H1 (cell line): ENCODE measurements around the gene CNFN. TPM values are rescaled to one million over a fixed set of nuclear protein-coding genes. Genes with fewer than 3 reads are reported as not detected.
"Not testable (repeated sequence)": the region's sequence is repeated elsewhere in the genome, so short reads cannot be mapped to it uniquely, and the experiment has no call there.

Experiments
- CTCF ChIA-PET: fragments of 300-600 bp; sonication (Branson Sonifier 250); formaldehyde crosslinking; loops from one replicate; lab custom pipeline; 2021; ENCODE audit not compliant: partially characterized antibody; lab: Charles Lee
- POLR2A ChIA-PET: fragments of 300-600 bp; sonication (Branson Sonifier 250); formaldehyde crosslinking; loops from one replicate; lab custom pipeline; 2021; ENCODE audit warnings: inconsistent platforms; ENCODE audit not compliant: partially characterized antibody; lab: Charles Lee
- DNase-seq, 2 experiments: peaks; one replicate each; pipeline versions ENCODE4 v3.0.0 to v3.0.0-alpha.2; 2010 to 2022; ENCODE audit warnings: low spot score in 2 of 2, low read depth in 1 of 2, mixed read lengths in 1 of 2
- FAIRE-seq: peaks from 2 replicates; lab custom pipeline; 2011; peaks lifted over from hg19 to GRCh38; lab: Jason Lieb, UNC
- H2AFZ ChIP-seq: 2 replicates; pipeline ENCODE4 v1.8.1; 2012; ENCODE audit warnings: low read length, inconsistent platforms
- H2AK5ac ChIP-seq: 2 replicates; pipeline ENCODE4 v1.6.1; 2013; ENCODE audit warnings: low read depth, low read length
- H2BK120ac ChIP-seq: replicated peaks from 2 replicates; pipeline ENCODE3; 2013; ENCODE audit warnings: low read depth, low read length, inconsistent platforms
- H2BK12ac ChIP-seq: 2 replicates; pipeline ENCODE4 v1.6.1; 2013; ENCODE audit warnings: low read depth, low read length
- H2BK15ac ChIP-seq: 2 replicates; pipeline ENCODE4 v1.6.1; 2013; ENCODE audit warnings: low read length
- H2BK20ac ChIP-seq: 2 replicates; pipeline ENCODE4 v1.6.1; 2013; ENCODE audit warnings: low read length
- H2BK5ac ChIP-seq: 2 replicates; pipeline ENCODE4 v1.6.1; 2013; ENCODE audit warnings: low read depth, low read length
- H3K14ac ChIP-seq: 2 replicates; pipeline ENCODE4 v1.6.1; 2013; ENCODE audit warnings: inconsistent platforms; ENCODE audit not compliant: insufficient read length
- H3K18ac ChIP-seq: 2 replicates; pipeline ENCODE4 v1.6.1; 2013; ENCODE audit warnings: low read length; ENCODE audit errors: extremely low read depth
- H3K23ac ChIP-seq: 2 replicates; pipeline ENCODE4 v1.6.1; 2013; ENCODE audit warnings: inconsistent platforms; ENCODE audit not compliant: insufficient read length
- H3K23me2 ChIP-seq: 2 replicates; pipeline ENCODE4 v1.6.1; 2013; ENCODE audit warnings: low read depth, low read length
- H3K27ac ChIP-seq: 2 replicates; pipeline ENCODE4 v1.6.1; 2011; ENCODE audit warnings: low read depth, low read length, inconsistent platforms
- H3K27me3 ChIP-seq, 4 experiments: replicated peaks in 1 of 4; 1 replicate in 1 of 4; 2 replicates in 3 of 4; pipeline versions ENCODE4 v1.6.1 to v1.8.1; 2011 to 2013; ENCODE audit warnings: low read length in 3 of 4, mild to moderate bottlenecking in 3 of 4, inconsistent platforms in 2 of 4, mixed read lengths in 2 of 4, moderate library complexity in 1 of 4; ENCODE audit not compliant: control insufficient read depth in 3 of 4, insufficient read depth in 3 of 4; ENCODE audit errors: extremely low read depth in 1 of 4
- H3K36me3 ChIP-seq, 4 experiments: 2 replicates each; pipeline versions ENCODE4 v1.6.1 to v1.8.1; 2011 to 2013; ENCODE audit warnings: mild to moderate bottlenecking in 4 of 4, low read length in 3 of 4, moderate library complexity in 2 of 4, control low read depth in 1 of 4, inconsistent platforms in 1 of 4; ENCODE audit not compliant: insufficient read depth in 4 of 4, control insufficient read depth in 2 of 4
- H3K4ac ChIP-seq: replicated peaks from 2 replicates; pipeline ENCODE3; 2013; ENCODE audit warnings: low read length, low read depth, mixed read lengths, inconsistent platforms; ENCODE audit not compliant: insufficient read length
- H3K4me1 ChIP-seq, 4 experiments: replicated peaks in 1 of 4; 1 replicate in 1 of 4; 2 replicates in 3 of 4; pipeline versions ENCODE4 v1.6.1 to v1.8.1; 2011 to 2013; ENCODE audit warnings: low read length in 3 of 4, inconsistent platforms in 2 of 4, mixed read lengths in 1 of 4; ENCODE audit not compliant: insufficient read depth in 4 of 4, control insufficient read depth in 3 of 4
- H3K4me2 ChIP-seq, 2 experiments: 2 replicates each; pipeline versions ENCODE4 v1.6.1 to v1.8.1; 2011 to 2013; ENCODE audit warnings: low read depth in 2 of 2, low read length in 2 of 2, control low read depth in 1 of 2, inconsistent platforms in 1 of 2, mild to moderate bottlenecking in 1 of 2; ENCODE audit not compliant: insufficient read depth in 1 of 2
- H3K4me3 ChIP-seq, 4 experiments: fragments of 200-600, 300-600 bp in 1 of 4; sonication (generic), shearing (Covaris generic), sonication (Bioruptor Twin) in 1 of 4; 2 replicates each; pipeline versions ENCODE4 v1.5.1 to v1.8.1; 2011 to 2016; ENCODE audit warnings: low read length in 4 of 4, low read depth in 3 of 4, control low read depth in 2 of 4, inconsistent platforms in 2 of 4, mild to moderate bottlenecking in 2 of 4, mixed read lengths in 1 of 4, moderate library complexity in 1 of 4; ENCODE audit not compliant: insufficient read depth in 2 of 4; ENCODE audit errors: extremely low read depth in 1 of 4
- H3K56ac ChIP-seq: replicated peaks from 2 replicates; pipeline ENCODE3; 2013; ENCODE audit warnings: low read depth, mild to moderate bottlenecking, mixed read lengths, low read length, inconsistent platforms; ENCODE audit not compliant: insufficient read length
- H3K79me1 ChIP-seq: 2 replicates; pipeline ENCODE4 v1.6.1; 2013; ENCODE audit warnings: low read depth, low read length, control low read depth
- H3K79me2 ChIP-seq, 2 experiments: 2 replicates each; pipeline versions ENCODE4 v1.6.1 to v1.8.1; 2012 to 2013; ENCODE audit warnings: low read length in 2 of 2, mild to moderate bottlenecking in 2 of 2, inconsistent platforms in 1 of 2; ENCODE audit not compliant: insufficient read depth in 2 of 2, control insufficient read depth in 1 of 2
- H3K9ac ChIP-seq, 4 experiments: replicated peaks in 1 of 4; 1 replicate in 1 of 4; 2 replicates in 3 of 4; pipeline versions ENCODE4 v1.6.1 to v1.8.1; 2011 to 2013; ENCODE audit warnings: low read depth in 3 of 4, low read length in 3 of 4, control low read depth in 2 of 4, mild to moderate bottlenecking in 2 of 4, moderate library complexity in 2 of 4, inconsistent platforms in 1 of 4; ENCODE audit errors: extremely low read depth in 1 of 4
- H3K9me3 ChIP-seq, 2 experiments: 2 replicates each; pipeline versions ENCODE4 v1.6.1 to v1.8.1; 2012 to 2013; ENCODE audit warnings: mild to moderate bottlenecking in 2 of 2, moderate library complexity in 2 of 2, control low read depth in 1 of 2, inconsistent platforms in 1 of 2, low read depth in 1 of 2, low read length in 1 of 2, mixed read lengths in 1 of 2; ENCODE audit not compliant: insufficient read depth in 2 of 2
- H4K20me1 ChIP-seq, 2 experiments: replicated peaks in 1 of 2; 2 replicates each; pipeline versions ENCODE3 to v1.8.1; 2011 to 2013; ENCODE audit warnings: inconsistent platforms in 2 of 2, low read length in 2 of 2, mild to moderate bottlenecking in 1 of 2; ENCODE audit not compliant: insufficient read depth in 2 of 2, control insufficient read depth in 1 of 2
- H4K5ac ChIP-seq: 2 replicates; pipeline ENCODE4 v1.6.1; 2013; ENCODE audit warnings: low read length, low read depth, mixed read lengths, inconsistent platforms; ENCODE audit not compliant: insufficient read length
- H4K8ac ChIP-seq: 2 replicates; pipeline ENCODE4 v1.8.0; 2013; ENCODE audit warnings: mild to moderate bottlenecking, moderate library complexity, low read length, inconsistent platforms; ENCODE audit not compliant: insufficient read depth; ENCODE audit errors: extremely low read depth
- H4K91ac ChIP-seq: replicated peaks from 2 replicates; pipeline ENCODE3; 2013; ENCODE audit warnings: low read length, mixed read lengths, inconsistent platforms; ENCODE audit not compliant: insufficient read length
- WGBS, 2 experiments: shearing (Covaris generic) in 1 of 2; methylation state at CpG; one replicate each; pipeline versions ENCODE4 v1.1.6 to v1.1.7; 2013 to 2015; ENCODE audit warnings: low lambda C conversion rate in 2 of 2, mixed read lengths in 2 of 2, inconsistent platforms in 1 of 2, low coverage in 1 of 2, missing lambda C conversion rate in 1 of 2; ENCODE audit not compliant: insufficient replicate concordance in 2 of 2, insufficient coverage in 1 of 2, insufficient read length in 1 of 2; ENCODE audit errors: extremely low coverage in 1 of 2, missing lambda C conversion rate in 1 of 2; 5-methylcytosine and 5-hydroxymethylcytosine counted together
- polyA plus RNA-seq, 7 experiments: library from polyadenylated mRNA; depleted of rRNA in 3 of 7; stranded (reverse) in 5 of 7; unstranded in 2 of 7; fragments of >200 nt in 5 of 7; fragments of 200-250 nt in 2 of 7; gene quantifications; 1 replicate in 5 of 7; 2 replicates in 1 of 7; 4 replicates in 1 of 7; pipeline versions ENCODE4 v1.2.1 to v1.2.3, GENCODE V29; 2011 to 2013; ENCODE audit warnings: missing spikeins in 2 of 7, mixed read lengths in 2 of 7
- total RNA-seq: library from RNA; stranded (reverse); fragmentation: NEBNext Ultra II Directional; extraction: Animal tissue kit (Norgen Biotek cat#: 25700); gene quantifications from 2 replicates; pipeline ENCODE4 v1.2.1, GENCODE V29; 2021

CNFN gene
- total and polyA plus RNA-seq, 2 of the 8 experiments (the other 6 are each of a cell fraction or from before 2014, with no cell fraction given) = 8.9 to 31.5 TPM

- H4K8ac ChIP-seq, H3K9ac ChIP-seq, H4K20me1 ChIP-seq, H3K9me3 ChIP-seq, H3K79me2 ChIP-seq, H3K79me1 ChIP-seq, H3K23ac ChIP-seq, H2BK5ac ChIP-seq, H2BK15ac ChIP-seq, H3K14ac ChIP-seq, H2AK5ac ChIP-seq, H3K4me2 ChIP-seq, H2BK120ac ChIP-seq, FAIRE-seq, H3K27ac ChIP-seq, H3K23me2 ChIP-seq, H3K27me3 ChIP-seq, H3K4me3 ChIP-seq, H4K91ac ChIP-seq, H4K5ac ChIP-seq, H2BK20ac ChIP-seq, H3K56ac ChIP-seq, DNase-seq, H2BK12ac ChIP-seq, H3K4me1 ChIP-seq, H3K4ac ChIP-seq, H2AFZ ChIP-seq, H3K18ac ChIP-seq: not testable (repeated sequence)
- ChIA-PET CTCF (interaction anchor here (0.8 to 1.7 kb wide), 3 partner anchors 9 to 21 kb away, joined by 3 to 5 read pairs (median 4); no protein-coding TSS in a partner anchor), POLR2A (interaction anchor here (0.6 to 0.8 kb wide), 2 partner anchors 130 to 480 kb away, joined by 3 read pairs; partner anchors contain the start of gene RPS19)
- H3K36me3 ChIP-seq = peaks cover 0 to 11% (median 2%) of the 10 kb centered on the region in 4 experiments; a peak in 1 of 8 replicates
- WGBS, 2 experiments = 90% methylated on average over 4 of the region's 4 CpGs; no CpG with 5 or more reads in 1 of the 2 experiments
These were observed 50.2 kb downstream of the CNFN start for GRCh38 chr19:42339922-42340321.
